Peyer's patch (tissue), 4 donors: ENCODE measurements around the gene RIMS4. TPM values are rescaled to one million over a fixed set of nuclear protein-coding genes. Genes with fewer than 3 reads are reported as not detected.

Experiments
- DNase-seq, 3 donors: peaks; one replicate each; pipeline ENCODE4 v3.0.0-alpha.2; 2017 to 2019
- H3K27ac ChIP-seq, 4 donors: fragments of 200-600 bp; sonication (generic); one replicate each; pipeline ENCODE4 v1.5.1; 2016 to 2019
- H3K27me3 ChIP-seq, 2 donors: fragments of 200-600 bp; sonication (generic); one replicate each; pipeline ENCODE4 v1.5.1; 2019
- H3K36me3 ChIP-seq, 3 donors: fragments of 200-600 bp; sonication (generic); one replicate each; pipeline ENCODE4 v1.5.1; 2016 to 2019
- H3K4me1 ChIP-seq, 4 donors: fragments of 200-600 bp; sonication (generic); one replicate each; pipeline ENCODE4 v1.5.1; 2016 to 2019
- H3K4me3 ChIP-seq, 4 donors: fragments of 200-600 bp; sonication (generic); 1 replicate in 3 of 4; 2 replicates in 1 of 4; pipeline ENCODE4 v1.5.1; 2016 to 2019; ENCODE audit warnings: mild to moderate bottlenecking in 1 of 4
- H3K9me3 ChIP-seq, 4 donors: fragments of 200-600 bp; sonication (generic); one replicate each; pipeline ENCODE4 v1.5.1; 2016 to 2019; ENCODE audit warnings: mild to moderate bottlenecking in 1 of 4
- POLR2A ChIP-seq, 2 donors: fragments of 450-650 bp; IDR thresholded peaks; one replicate each; pipeline ENCODE4 v1.5.1; 2017; ENCODE audit warnings: antibody characterized with exemption in 2 of 2, mild to moderate bottlenecking in 2 of 2, moderate library complexity in 2 of 2
- total RNA-seq, 4 donors: library from RNA; depleted of rRNA; stranded (reverse); fragments of >200 nt; gene quantifications; one replicate each; pipeline ENCODE4 v1.1.0, GENCODE V29; 2016
- TF ChIP-seq, protein P1 (sequence below), 6 experiments: fragments of 450-650 bp in 4 of 6; fragments of 200-600 bp in 2 of 6; sonication (generic) in 1 of 6; IDR thresholded peaks; one replicate each; pipeline ENCODE4 v1.5.1; 2017 to 2019; ENCODE audit warnings: antibody characterized with exemption in 6 of 6, mild to moderate bottlenecking in 3 of 6, moderate library complexity in 1 of 6

Gene RIMS4
- total RNA-seq, 4 donors from 2014 or later = 0.13 to 0.18 TPM; not detected in 2

DNA sequence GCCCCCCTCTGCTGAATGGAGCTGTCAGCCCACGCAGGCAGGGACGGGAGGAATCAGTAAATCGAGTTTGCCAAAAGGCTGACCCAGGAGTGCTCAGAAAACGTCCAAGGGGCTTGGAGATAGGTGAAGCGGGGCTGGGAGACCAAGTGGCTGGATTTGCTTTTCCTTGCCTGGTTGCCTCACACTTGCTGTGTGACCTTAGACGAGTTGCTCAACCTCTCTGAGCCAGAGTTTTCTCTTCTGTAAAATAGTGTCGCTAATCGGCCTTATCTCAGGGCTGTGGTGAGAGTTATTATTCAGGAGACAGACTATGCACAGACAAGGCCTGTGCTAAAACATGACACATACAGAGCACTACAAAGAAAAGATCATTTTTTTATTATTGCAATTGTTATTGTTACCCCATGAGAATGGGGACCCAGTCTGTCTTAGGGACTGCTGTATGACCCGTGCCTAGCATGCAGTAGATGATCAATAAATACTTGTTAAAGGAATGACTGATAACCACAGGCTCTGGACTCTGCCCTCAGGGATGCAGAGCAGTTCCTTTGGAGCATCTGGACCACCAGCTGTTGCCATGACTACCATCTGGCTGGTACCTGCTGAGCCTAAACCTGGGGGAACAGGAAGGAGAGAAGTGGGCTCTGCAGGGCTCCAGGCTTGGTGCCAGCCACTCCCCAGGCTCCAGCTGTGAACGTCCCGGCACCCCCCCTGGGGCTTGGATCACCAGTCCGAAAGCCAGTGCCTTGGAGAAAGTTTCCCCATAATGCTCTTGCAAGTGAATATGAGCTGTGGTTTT lies 63.8 kb downstream of the RIMS4 start:
- Histone ChIP-seq H3K4me1 (peaks cover 0 to 17% (median 4%) of the 10 kb centered on the region in 4 donors), H3K4me3 (peak overlapping the region; percentile 38 to 58 (median 53)), H3K27me3 (no peaks in the 10 kb centered on the region), H3K9me3 (no peaks in the 10 kb centered on the region), H3K27ac (peak overlapping the region in 1 of 4 donors; percentile 25), H3K36me3 (no peaks in the 10 kb centered on the region)
- TF ChIP-seq, protein P1, sequence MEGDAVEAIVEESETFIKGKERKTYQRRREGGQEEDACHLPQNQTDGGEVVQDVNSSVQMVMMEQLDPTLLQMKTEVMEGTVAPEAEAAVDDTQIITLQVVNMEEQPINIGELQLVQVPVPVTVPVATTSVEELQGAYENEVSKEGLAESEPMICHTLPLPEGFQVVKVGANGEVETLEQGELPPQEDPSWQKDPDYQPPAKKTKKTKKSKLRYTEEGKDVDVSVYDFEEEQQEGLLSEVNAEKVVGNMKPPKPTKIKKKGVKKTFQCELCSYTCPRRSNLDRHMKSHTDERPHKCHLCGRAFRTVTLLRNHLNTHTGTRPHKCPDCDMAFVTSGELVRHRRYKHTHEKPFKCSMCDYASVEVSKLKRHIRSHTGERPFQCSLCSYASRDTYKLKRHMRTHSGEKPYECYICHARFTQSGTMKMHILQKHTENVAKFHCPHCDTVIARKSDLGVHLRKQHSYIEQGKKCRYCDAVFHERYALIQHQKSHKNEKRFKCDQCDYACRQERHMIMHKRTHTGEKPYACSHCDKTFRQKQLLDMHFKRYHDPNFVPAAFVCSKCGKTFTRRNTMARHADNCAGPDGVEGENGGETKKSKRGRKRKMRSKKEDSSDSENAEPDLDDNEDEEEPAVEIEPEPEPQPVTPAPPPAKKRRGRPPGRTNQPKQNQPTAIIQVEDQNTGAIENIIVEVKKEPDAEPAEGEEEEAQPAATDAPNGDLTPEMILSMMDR (IDR thresholded peaks at IDR 0.05) = no peak
- no peak for TF ChIP-seq POLR2A (IDR thresholded peaks at IDR 0.05)
- no peak for DNase-seq

DNA sequence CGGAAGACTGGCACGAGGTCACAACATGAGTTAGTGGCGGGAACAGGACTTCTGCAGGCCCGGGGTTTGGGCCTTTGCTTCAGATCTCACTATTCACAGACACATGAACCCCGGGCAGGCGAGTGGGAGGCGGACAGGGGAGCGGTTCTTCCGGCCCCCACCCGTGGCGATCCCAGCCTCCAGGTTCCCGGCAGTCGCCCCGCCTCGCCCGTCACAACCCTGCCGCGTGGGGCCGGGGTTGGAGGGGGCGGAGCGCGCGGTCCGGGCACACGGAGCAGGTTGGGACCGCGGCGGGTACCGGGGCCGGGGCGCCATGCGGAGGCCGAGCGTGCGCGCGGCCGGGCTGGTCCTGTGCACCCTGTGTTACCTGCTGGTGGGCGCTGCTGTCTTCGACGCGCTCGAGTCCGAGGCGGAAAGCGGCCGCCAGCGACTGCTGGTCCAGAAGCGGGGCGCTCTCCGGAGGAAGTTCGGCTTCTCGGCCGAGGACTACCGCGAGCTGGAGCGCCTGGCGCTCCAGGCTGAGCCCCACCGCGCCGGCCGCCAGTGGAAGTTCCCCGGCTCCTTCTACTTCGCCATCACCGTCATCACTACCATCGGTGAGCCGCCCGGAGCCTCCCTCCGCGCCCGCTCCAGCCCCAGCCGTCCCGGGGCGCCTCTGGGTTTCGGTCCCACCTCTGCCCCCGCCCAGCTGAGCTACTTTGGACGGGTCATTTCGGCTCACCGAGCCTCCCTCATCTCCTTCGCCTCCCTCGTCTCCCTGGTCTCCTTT lies 64.6 kb downstream of the RIMS4 start, which contains the start of gene KCNK15:
Gene KCNK15 (plus strand): TSS at position 268 of the 769 bp plus-strand sequence. CDS start 46 bp downstream, at position 314.
- peaks cover 0 to 17% (median 4%) of the 10 kb centered on the region in 4 donors for H3K4me1 ChIP-seq
- H3K36me3 ChIP-seq = no peaks in the 10 kb centered on the region
- no peaks in the 10 kb centered on the region for H3K27me3 ChIP-seq
- peak within 1 kb of the TSS in 1 of 4 donors; percentile 25 for H3K27ac ChIP-seq
- H3K9me3 ChIP-seq = no peaks in the 10 kb centered on the region
- TF ChIP-seq POLR2A (IDR thresholded peaks at IDR 0.05) = no peak
- peak within 1 kb of the TSS; percentile 38 to 58 (median 53) for H3K4me3 ChIP-seq
- DNase-seq = peak in 1 of 3 donors; percentile 66

DNA sequence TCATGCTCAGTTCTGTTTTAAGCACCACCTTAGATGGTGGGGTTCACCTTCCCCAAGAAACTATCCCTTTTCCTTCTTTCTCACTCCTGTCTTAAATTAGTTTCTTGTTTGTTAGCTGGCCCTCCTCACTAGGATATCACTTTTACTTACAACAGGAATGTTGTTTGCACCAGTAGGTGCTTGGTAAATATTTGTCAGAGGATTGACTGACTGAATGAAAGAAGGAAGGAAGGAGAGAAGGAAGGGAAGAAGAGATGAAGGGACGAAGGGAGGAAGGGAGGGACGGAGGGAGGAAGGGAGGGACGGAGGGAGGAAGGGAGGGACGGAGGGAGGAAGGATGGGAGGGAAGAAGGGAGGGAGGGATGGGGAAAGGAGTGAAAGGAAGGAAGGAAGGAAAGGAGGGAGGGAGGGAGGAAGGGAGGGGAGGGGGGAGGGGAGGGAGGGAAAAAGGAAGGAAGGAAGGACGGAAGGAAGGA lies 65.2 kb downstream of the RIMS4 start:
- no peak overlapping the region for H3K27ac ChIP-seq

DNA sequence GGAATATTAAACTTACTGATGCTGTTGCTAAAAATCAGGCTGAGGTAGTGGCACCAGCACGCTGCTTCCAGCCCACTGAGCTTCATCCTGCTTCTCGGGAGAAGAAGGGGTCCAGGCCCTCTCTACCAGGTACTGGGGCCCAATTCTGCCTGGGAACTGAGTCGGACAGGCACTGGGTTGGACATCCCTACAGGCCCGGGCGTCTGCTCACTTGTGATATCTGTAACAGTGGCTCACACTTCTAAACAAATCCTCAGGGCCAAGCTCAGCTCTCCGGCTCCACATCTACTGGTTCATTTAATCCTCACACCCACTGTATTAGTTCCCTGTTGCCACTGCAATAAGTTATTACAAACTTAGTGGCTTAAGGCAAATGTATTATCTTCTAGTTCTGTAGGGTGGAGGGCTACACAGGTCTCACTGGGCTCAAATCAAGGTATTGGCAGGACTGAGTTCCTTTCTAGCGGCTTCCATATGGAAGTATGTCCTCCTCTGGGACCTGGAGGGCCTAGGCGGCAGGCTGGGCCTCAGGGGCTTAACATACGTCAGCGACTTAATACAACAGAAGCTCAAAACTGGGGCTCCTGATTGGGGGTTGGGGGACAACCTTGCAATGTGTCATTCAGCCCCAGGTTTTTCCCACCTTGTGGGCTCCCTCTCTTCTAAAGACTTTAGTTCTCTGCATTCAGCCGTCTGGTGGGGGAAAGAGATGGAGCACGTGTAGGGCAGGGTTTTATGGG lies 66.3 kb downstream of the RIMS4 start:
- no peak for DNase-seq
- Histone ChIP-seq H3K4me3 (no peak overlapping the region), H3K27me3 (no peaks in the 10 kb centered on the region), H3K27ac (no peak overlapping the region), H3K4me1 (peaks cover 0 to 17% (median 4%) of the 10 kb centered on the region in 4 donors), H3K36me3 (no peaks in the 10 kb centered on the region), H3K9me3 (no peaks in the 10 kb centered on the region)
- TF ChIP-seq, protein P1 (IDR thresholded peaks at IDR 0.05) = no peak
- TF ChIP-seq POLR2A (IDR thresholded peaks at IDR 0.05) = no peak

More for the DNA sequence above, 65.2 kb downstream of the RIMS4 start:
- peak overlapping the region in 3 of 4 donors; percentile 53 to 58 (median 53) for H3K4me3 ChIP-seq
- DNase-seq = no peak
- TF ChIP-seq, protein P1 (IDR thresholded peaks at IDR 0.05) = no peak
- no peak for TF ChIP-seq POLR2A (IDR thresholded peaks at IDR 0.05)
- peaks cover 0 to 17% (median 4%) of the 10 kb centered on the region in 4 donors for H3K4me1 ChIP-seq
- H3K9me3 ChIP-seq = no peaks in the 10 kb centered on the region
- H3K36me3 ChIP-seq = no peaks in the 10 kb centered on the region
- H3K27me3 ChIP-seq = no peaks in the 10 kb centered on the region

DNA sequence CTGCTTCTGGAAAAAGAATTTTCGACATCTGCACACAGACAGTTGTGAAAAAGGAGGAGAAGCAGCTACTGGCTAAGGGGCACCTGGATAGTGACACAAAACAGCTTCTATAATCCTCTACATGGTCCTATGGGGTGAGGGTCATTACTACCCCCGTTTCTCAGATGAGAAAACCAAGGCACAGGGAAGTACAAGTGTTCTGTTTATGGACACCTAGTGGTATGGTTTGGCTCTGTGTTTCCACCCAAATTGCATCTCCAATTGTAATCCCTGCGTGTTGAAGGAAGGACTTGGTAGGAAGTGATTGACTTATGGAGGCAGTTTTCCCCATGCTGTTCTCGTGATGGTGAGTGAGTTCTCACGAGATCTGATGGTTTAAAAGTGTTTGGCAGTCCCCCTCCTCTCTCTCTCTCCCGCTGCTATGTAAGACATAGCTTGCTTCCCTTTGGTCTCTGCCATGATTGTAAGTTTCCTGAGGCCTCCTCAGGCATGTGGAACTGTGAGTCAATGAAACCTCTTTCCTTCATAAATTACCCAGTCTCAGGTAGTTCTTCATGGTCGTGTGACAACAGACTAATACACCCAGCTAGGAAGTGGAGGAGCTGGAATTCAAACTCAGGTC lies 67.2 kb downstream of the RIMS4 start:
- no peak overlapping the region for H3K4me3 ChIP-seq
- H3K27ac ChIP-seq = no peak overlapping the region
- H3K36me3 ChIP-seq = no peaks in the 10 kb centered on the region
- no peak for DNase-seq
- H3K9me3 ChIP-seq = no peaks in the 10 kb centered on the region
- TF ChIP-seq, protein P1 (IDR thresholded peaks at IDR 0.05) = no peak
- no peak for TF ChIP-seq POLR2A (IDR thresholded peaks at IDR 0.05)
- no peaks in the 10 kb centered on the region for H3K27me3 ChIP-seq
- H3K4me1 ChIP-seq = peaks cover 0 to 17% (median 4%) of the 10 kb centered on the region in 4 donors
